ENCODE measurements around the gene CERS1. TPM values are rescaled to one million over a fixed set of nuclear protein-coding genes. Genes with fewer than 3 reads are reported as not detected.

CERS1 gene
- total RNA-seq, 1 donor from 2014 or later, result 15.7 TPM

DNA sequence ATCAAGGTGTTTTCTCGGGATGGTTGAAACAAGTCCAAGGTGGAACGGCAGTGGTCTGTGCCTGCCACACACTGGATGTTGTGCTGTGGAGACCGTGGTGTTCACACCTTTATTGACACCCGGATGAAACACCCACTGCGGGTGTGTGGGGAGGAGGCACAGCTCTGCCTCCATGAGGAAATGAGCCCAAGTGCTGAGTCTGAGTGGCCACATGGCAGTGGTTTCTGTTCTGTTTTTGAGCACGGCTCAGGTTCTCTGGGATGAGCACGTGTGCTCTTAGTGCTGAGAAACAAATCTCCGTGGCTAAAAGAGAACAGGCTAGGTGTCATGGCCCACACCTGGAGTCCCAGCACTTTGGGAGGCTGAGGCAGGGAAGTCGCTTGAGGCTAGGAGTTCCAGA is 34.7 kb downstream of the CERS1 start:
- Mint-ChIP-seq H3K36me3 (ENCODE audit: low read depth, unreplicated experiment) (peaks cover 37% of the 10 kb centered on the region), H3K27me3 (ENCODE audit: unreplicated experiment) (peaks cover 7% of the 10 kb centered on the region), H3K27ac (ENCODE audit: unreplicated experiment) (no peak overlapping the region), H3K4me3 (ENCODE audit: unreplicated experiment) (no peak overlapping the region), H3K9me3 (ENCODE audit: unreplicated experiment) (no peaks in the 10 kb centered on the region), H3K4me1 (ENCODE audit: unreplicated experiment) (peaks cover 3% of the 10 kb centered on the region)
- TF ChIP-seq, protein P1, sequence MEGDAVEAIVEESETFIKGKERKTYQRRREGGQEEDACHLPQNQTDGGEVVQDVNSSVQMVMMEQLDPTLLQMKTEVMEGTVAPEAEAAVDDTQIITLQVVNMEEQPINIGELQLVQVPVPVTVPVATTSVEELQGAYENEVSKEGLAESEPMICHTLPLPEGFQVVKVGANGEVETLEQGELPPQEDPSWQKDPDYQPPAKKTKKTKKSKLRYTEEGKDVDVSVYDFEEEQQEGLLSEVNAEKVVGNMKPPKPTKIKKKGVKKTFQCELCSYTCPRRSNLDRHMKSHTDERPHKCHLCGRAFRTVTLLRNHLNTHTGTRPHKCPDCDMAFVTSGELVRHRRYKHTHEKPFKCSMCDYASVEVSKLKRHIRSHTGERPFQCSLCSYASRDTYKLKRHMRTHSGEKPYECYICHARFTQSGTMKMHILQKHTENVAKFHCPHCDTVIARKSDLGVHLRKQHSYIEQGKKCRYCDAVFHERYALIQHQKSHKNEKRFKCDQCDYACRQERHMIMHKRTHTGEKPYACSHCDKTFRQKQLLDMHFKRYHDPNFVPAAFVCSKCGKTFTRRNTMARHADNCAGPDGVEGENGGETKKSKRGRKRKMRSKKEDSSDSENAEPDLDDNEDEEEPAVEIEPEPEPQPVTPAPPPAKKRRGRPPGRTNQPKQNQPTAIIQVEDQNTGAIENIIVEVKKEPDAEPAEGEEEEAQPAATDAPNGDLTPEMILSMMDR (IDR thresholded peaks at IDR 0.05; ENCODE audit: unreplicated experiment), result no peak
- no peak for DNase-seq (ENCODE audit: low spot score)

DNA sequence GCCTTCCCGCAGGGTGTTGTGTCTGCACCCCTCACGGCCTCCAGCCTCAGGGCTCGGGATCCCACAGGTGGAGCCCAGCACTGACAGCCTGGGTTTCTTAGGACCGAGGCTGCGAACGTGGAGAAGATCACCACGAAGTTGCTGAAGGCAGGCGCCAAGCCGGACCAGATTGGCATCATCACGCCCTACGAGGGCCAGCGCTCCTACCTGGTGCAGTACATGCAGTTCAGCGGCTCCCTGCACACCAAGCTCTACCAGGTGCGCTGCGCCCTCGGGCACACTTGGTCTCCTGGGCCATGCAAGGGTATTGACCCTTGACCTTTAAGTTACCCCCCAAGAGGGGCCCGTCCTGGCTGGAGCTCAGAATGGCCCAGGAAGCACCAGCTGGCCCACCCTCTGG is 35.2 kb downstream of the CERS1 start:
- H3K36me3 Mint-ChIP-seq (ENCODE audit: low read depth, unreplicated experiment), result peaks cover 42% of the 10 kb centered on the region
- H3K4me3 Mint-ChIP-seq (ENCODE audit: unreplicated experiment), result no peak overlapping the region

DNA sequence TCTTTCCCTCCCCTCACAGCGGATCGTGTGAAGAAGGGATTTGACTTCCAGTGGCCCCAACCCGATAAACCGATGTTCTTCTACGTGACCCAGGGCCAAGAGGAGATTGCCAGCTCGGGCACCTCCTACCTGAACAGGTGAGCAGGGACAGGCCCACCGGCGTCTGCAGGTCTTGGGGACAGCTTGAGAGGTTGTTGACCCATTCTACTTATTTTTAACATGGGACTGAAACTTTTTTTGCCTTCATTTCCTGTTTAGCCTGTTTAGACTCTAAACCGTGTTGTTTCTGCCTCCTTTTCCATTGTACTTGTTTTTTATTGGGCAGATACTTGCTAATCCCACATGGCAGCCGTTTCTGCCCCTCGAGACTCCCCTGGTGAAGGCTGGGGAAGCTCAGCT is 35.7 kb downstream of the CERS1 start:
- Mint-ChIP-seq H3K36me3 (ENCODE audit: low read depth, unreplicated experiment) (peaks cover 46% of the 10 kb centered on the region), H3K27ac (ENCODE audit: unreplicated experiment) (no peak overlapping the region), H3K9me3 (ENCODE audit: unreplicated experiment) (no peaks in the 10 kb centered on the region), H3K27me3 (ENCODE audit: unreplicated experiment) (peaks cover 7% of the 10 kb centered on the region), H3K4me3 (ENCODE audit: unreplicated experiment) (no peak overlapping the region), H3K4me1 (ENCODE audit: unreplicated experiment) (peaks cover 3% of the 10 kb centered on the region)
- TF ChIP-seq, protein P1 (IDR thresholded peaks at IDR 0.05; ENCODE audit: unreplicated experiment), result no peak
- no peak for DNase-seq (ENCODE audit: low spot score)

More for the DNA sequence above, 35.2 kb downstream of the CERS1 start:
- no peak for DNase-seq (ENCODE audit: low spot score)
- Mint-ChIP-seq H3K27me3 (ENCODE audit: unreplicated experiment) (peaks cover 7% of the 10 kb centered on the region), H3K9me3 (ENCODE audit: unreplicated experiment) (no peaks in the 10 kb centered on the region), H3K4me1 (ENCODE audit: unreplicated experiment) (peaks cover 3% of the 10 kb centered on the region), H3K27ac (ENCODE audit: unreplicated experiment) (no peak overlapping the region)
- TF ChIP-seq, protein P1 (IDR thresholded peaks at IDR 0.05; ENCODE audit: unreplicated experiment), result no peak

DNA sequence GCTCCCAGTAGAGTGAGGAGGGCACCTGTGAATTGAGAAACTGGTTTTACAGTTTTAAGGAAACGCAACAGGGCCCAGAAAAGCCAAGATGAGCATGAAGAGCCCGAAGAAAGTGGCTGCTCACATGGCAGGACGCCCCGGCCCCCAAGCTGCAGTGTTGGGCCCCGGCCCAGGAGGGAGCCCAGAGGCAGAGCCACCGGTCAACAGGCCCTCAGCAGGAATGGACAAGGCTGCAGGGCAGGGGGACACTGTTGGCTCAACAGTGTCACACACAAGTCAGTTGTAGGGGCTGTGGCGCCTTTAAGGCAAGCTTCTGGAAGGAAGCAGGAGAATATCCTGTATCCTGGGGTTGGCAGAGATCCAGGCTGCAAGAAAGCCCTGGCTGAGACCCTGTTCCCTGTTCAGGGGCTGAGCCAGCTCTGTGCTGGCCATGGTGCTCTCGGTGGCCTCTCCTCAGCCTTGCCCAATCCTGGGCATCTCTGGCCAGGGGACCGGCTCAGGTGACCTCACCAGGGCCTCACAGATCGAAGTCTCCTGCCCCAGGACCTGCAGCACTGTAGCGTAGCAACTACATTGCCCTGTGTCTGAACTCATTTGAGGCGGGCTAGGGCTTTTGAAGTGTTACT is 36.2 kb downstream of the CERS1 start:
- peak overlapping the region; percentile 61 for H3K27ac Mint-ChIP-seq (ENCODE audit: unreplicated experiment)
- TF ChIP-seq, protein P1 (IDR thresholded peaks at IDR 0.05; ENCODE audit: unreplicated experiment), result no peak
- H3K4me1 Mint-ChIP-seq (ENCODE audit: unreplicated experiment), result peaks cover 3% of the 10 kb centered on the region
- H3K36me3 Mint-ChIP-seq (ENCODE audit: low read depth, unreplicated experiment), result peaks cover 48% of the 10 kb centered on the region
- no peaks in the 10 kb centered on the region for H3K9me3 Mint-ChIP-seq (ENCODE audit: unreplicated experiment)
- DNase-seq (ENCODE audit: low spot score), result peak; percentile 55
- peaks cover 7% of the 10 kb centered on the region for H3K27me3 Mint-ChIP-seq (ENCODE audit: unreplicated experiment)
- no peak overlapping the region for H3K4me3 Mint-ChIP-seq (ENCODE audit: unreplicated experiment)

DNA sequence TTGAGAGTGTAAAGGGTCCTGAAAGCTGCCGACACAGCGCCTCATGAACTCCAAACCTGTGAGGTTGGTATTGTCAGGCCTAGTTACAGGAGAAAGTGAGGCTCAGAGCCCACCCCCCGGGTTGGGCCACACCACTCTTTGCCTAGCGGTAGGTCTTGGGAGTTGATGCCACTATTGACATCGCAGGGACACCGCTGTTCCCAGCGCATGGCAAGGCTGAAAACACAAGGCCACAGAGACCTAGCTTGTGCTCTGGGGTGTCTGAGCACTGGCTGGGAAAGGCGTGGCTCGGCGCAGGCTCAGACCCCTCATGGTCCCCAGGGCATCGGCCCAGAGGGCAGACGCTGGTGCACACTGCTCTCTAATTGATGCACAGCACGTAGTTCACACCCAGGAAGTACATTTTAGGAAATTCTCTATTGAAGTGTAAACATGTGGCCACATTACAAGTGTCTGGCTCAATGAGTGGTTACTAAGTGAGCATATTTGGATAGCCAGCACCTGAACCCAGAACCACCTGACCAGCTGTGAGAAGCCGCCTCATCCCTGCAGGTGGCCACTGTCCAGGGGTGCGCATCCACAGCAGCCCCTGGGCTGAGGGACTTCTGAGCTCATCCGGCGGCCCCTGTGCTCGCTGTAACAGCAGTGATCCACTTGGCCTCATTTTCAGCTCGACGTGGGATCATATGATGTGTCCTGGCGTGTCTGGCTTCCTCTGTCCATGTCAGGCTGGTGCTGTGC is 36.9 kb downstream of the CERS1 start:
- Mint-ChIP-seq H3K27ac (ENCODE audit: unreplicated experiment) (peak overlapping the region; percentile 61), H3K4me1 (ENCODE audit: unreplicated experiment) (peaks cover 3% of the 10 kb centered on the region), H3K36me3 (ENCODE audit: low read depth, unreplicated experiment) (peaks cover 51% of the 10 kb centered on the region), H3K9me3 (ENCODE audit: unreplicated experiment) (no peaks in the 10 kb centered on the region), H3K27me3 (ENCODE audit: unreplicated experiment) (peaks cover 7% of the 10 kb centered on the region), H3K4me3 (ENCODE audit: unreplicated experiment) (no peak overlapping the region)
- no peak for DNase-seq (ENCODE audit: low spot score)
- TF ChIP-seq, protein P1 (IDR thresholded peaks at IDR 0.05; ENCODE audit: unreplicated experiment), result no peak

Data from endothelial cell (in vitro differentiated cells).